Measurements from ENCODE around the gene HSPA12A.

GRCh38 chr10:116769368-116769767 is 27.0 kb upstream of the HSPA12A start:
- TF ChIP-seq GATA3 (IDR thresholded peaks at IDR 0.05; ENCODE audit: low read depth, low read length) (no peak), GATA2 (IDR thresholded peaks at IDR 0.05; ENCODE audit: low read depth, low read length) (no peak)

Measured in SH-SY5Y (cell line).